Measurements from ENCODE around the gene OR10J5.
"Not testable (repeated sequence)": the region's sequence is repeated elsewhere in the genome, so short reads cannot be mapped to it uniquely, and the experiment has no call there.

Gene OR10J5

GRCh38 chr1:159501082-159501481, 34.7 kb downstream of the OR10J5 start:
- Histone ChIP-seq H3K4me3 (ENCODE audit: low read depth, low read length) (no peak overlapping the region), H3K27ac (no peak overlapping the region), H3K27me3 (replicated peaks) (no peaks in the 10 kb centered on the region), H3K36me3 (replicated peaks) (no peaks in the 10 kb centered on the region)
- DNase-seq = no peak
- no peak for TF ChIP-seq CTCF (IDR thresholded peaks at IDR 0.05; ENCODE audit: low read depth, low read length, missing control alignments)
- in situ Hi-C loops (cut with HindIII; ENCODE audit: low pct_ligation_motif_present, low sequenced_read_pairs) = no loop called here

- H3K27ac ChIP-seq; DNase-seq; in situ Hi-C loops (cut with HindIII; ENCODE audit: low pct_ligation_motif_present, low sequenced_read_pairs); H3K36me3 ChIP-seq (replicated peaks); H3K4me3 ChIP-seq (ENCODE audit: low read depth, low read length); H3K27me3 ChIP-seq (replicated peaks): not testable (repeated sequence)
Observed at GRCh38 chr1:159494513-159495210, 41.1 kb downstream of the OR10J5 start.

GRCh38 chr1:159493354-159493753, 42.5 kb downstream of the OR10J5 start:
- no peak overlapping the region for H3K4me3 ChIP-seq (ENCODE audit: low read depth, low read length)
- no peaks in the 10 kb centered on the region for H3K36me3 ChIP-seq (replicated peaks)
- no peak for DNase-seq
- no peak for TF ChIP-seq CTCF (IDR thresholded peaks at IDR 0.05; ENCODE audit: low read depth, low read length, missing control alignments)
- in situ Hi-C loops (cut with HindIII; ENCODE audit: low pct_ligation_motif_present, low sequenced_read_pairs) = no loop called here
- no peak overlapping the region for H3K27ac ChIP-seq
- no peaks in the 10 kb centered on the region for H3K27me3 ChIP-seq (replicated peaks)

- Histone ChIP-seq H3K4me3 (ENCODE audit: low read depth, low read length) (no peak overlapping the region), H3K27ac (no peak overlapping the region), H3K36me3 (replicated peaks) (no peaks in the 10 kb centered on the region), H3K27me3 (replicated peaks) (no peaks in the 10 kb centered on the region)
- in situ Hi-C loops (cut with HindIII; ENCODE audit: low pct_ligation_motif_present, low sequenced_read_pairs) = no loop called here
- TF ChIP-seq CTCF (IDR thresholded peaks at IDR 0.05; ENCODE audit: low read depth, low read length, missing control alignments) = no peak
- DNase-seq = peak; percentile 18
Observed at GRCh38 chr1:159492575-159493323, 43.1 kb downstream of the OR10J5 start.

All from brain microvascular endothelial cell (primary cell).